ENCODE results near the gene CLP1.

Gene CLP1

DNA sequence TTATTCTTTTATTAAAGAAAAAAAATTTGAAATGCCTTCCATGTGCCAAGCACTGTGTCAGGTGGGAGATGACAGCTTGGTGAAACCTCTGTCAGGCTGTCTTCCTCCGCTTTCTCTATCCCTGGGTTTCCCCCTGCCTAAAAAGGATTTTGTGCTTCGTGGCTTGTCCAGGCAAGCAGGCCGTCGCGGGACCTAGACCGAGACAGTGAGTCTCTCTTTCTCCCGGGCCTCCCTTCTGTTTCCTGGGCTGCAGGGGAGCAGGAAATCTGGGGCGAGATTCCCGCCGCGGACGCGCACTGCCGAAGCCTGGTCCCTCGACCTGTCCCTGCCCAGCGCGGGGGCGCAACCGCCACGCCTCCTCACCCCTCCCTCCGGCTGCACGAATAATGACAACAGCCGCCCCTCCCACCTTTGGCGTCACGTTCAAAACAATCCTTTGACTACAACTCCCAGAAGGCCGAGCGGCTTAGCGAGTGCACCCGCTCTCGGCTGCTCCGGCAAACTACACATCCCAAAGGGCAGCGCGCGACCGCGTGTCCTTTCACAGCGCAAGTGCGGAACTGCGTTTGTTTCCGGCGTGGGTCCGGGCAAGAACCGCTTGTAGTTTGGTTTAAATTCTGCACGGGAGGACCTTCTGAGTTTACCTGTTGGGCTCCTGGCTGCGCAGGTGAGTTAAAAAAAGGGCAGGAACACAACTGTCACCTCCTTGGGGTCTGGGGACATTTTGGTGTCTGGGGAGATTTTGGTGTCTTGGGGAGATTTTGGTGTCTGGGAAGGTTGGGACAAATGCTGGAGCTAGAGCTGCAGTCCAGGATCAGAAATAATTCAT is at the start of gene CLP1:
CLP1 (plus strand) TSS at position 569 of the 829 bp plus-strand sequence. CDS start 1,715 bp downstream, outside the sequence.
- peak; percentile 99 for DNase-seq

DNA sequence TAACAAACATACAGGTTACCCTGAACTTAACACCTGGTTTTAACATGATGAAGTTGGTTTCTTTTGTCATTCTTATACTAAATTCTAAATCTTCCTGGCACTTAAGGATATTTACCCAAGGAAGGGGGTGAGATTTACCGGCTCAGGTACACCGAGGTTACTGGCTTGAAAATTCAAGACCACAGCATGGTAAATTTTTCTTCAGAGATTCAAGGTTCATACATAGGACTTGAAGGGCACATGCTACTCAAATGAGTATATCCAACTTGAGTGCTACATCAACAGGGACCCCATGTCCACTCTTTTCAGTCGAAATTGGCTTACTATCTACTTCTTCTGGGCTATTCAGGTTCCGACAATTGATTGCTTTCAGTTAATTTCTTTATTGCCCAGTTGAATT is 47.4 kb upstream of the CLP1 start:
- no peak for DNase-seq

DNA sequence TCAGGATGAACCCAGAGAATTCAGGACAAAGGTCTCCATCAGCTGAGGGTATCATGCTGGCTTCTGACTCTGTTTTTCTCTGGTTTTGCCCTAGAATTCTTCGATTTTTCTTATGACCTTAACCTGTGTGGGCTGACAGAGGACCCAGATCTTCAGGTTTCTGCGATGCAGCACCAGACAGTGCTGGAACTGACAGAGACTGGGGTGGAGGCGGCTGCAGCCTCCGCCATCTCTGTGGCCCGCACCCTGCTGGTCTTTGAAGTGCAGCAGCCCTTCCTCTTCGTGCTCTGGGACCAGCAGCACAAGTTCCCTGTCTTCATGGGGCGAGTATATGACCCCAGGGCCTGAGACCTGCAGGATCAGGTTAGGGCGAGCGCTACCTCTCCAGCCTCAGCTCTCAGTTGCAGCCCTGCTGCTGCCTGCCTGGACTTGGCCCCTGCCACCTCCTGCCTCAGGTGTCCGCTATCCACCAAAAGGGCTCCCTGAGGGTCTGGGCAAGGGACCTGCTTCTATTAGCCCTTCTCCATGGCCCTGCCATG is 43.3 kb upstream of the CLP1 start:
- no peak for DNase-seq

DNA sequence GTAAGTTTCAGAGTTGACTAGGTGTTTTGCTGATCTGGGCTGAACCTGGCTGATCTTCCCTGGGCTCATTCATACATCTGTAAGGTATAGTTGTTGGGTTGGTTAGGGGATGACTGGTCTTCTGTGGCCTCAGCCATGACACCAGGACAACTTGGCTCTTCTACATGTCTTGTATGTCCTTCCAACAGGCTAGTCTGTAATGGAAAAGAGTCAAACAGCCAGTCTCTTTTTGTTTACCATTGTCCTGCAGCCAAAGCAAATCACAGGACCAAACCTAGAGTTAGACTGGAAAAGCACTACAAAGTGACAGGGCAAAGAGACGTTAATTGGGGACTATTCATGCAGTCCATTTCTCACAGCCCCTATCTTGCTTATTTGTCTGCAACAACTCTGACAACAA is 42.3 kb upstream of the CLP1 start:
- no peak for DNase-seq

DNA sequence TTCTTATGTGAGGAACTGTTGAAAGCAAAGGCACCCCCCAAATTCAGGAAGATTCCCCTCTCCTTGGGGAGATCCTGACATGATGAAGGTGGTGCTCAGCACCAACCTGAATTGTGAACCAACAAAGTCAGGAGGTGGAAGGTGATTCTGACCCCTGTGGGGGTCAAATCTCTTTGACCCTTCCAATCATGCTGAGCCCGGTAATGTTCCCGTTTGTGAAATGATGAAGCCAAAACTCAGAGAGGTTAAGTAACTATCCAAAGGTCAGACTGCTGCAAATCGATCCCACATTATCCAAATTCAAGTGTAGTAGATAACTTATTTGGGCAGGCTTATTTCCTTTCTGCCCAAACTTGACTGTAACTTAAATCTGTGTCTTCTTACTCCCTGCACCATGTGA is 41.0 kb upstream of the CLP1 start:
- no peak for DNase-seq

DNA sequence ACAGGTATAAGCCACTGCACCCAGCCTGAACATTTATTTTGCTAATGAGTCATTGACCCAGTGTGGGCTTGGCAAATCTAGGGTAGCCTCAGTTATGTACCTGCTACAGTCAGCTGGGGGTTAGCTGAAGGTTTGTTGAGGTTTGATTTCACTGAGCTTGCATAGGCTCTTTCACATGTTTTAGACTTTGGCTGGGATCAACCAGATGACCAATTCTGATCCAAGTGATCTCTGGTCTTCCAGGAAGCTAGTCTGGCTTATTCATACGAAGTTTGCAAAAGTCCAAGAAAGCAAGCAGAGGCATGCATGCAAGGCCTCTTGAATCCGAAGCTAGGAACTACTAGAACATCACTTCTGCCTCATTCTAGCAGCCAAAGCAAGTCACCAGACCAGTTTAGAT is 39.1 kb upstream of the CLP1 start:
- no peak for DNase-seq

DNA sequence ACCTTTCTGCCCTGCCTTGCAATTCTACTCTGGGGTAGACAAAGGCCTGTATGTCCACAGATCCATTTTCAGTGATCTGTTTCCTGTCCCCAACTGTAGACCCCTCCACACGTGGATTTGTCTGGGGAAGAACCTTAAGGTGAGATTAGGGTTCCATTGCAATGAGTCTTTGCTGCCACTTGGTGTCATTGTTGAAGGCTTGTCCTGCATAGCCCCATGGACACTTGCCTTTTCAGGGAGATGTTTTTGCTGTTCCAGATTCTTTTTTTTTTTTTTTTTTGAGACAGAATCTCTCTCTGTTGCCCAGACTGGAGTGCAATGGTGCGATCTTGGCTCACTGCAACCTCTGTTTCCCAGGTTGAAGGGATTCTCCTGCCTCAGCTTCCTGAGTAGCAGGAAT is 38.2 kb upstream of the CLP1 start:
- no peak for DNase-seq

DNA sequence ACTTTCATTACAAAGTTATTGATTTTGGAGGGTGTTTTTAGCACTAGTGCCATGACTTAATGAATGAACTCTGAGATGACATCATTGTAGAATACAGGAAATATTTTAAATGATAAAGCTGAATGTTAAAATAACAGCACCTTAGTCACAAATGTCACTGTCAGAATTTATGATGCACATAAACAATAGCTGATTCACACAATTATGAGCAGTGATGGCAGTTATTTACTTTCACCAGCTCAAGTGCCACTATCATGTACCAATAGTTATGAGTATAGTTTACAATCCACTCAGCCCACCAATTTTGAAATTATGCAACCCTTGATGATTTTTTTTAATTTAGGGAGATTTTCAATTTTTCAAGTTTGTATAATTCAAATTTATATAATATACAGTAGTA is 37.1 kb upstream of the CLP1 start:
- DNase-seq, result no peak

DNA sequence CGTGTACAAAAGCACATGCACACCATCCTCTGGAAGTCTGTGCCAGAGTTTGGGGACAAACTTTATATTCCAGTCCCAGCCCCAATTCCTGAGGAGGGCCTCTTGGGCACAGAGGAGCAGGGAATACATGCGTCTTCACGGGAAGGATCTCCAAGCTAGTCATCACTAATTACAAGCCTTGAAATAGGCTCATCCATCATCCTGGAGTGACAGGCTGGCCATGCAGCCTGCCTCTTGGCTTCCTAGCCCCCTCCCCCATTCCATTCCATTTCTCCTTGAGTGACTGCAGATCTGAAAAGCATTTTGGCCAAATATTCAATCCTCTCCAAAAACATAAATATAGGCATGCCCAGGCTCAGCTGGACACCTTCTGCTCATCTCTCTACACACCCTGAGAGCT is 35.3 kb upstream of the CLP1 start:
- DNase-seq, result no peak

DNA sequence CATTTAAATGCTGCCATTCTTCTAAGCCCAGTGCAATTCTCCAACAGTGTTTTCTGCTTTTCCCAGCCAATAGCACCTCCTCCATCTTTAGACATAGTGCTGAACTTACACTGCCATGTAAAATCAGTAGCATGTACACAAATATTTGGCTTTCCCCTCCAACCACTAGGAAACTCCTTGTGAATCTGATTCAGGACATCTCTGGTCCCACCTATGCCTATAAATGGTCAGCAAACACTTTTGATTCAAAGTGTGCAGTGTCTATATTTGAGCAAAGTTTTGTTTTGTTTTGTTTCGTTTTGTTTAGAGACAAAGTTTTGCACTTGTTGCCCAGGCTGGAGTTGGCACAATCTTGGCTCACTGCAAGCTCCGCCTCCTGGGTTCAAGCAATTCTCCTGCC is 32.7 kb upstream of the CLP1 start:
- no peak for DNase-seq

DNA sequence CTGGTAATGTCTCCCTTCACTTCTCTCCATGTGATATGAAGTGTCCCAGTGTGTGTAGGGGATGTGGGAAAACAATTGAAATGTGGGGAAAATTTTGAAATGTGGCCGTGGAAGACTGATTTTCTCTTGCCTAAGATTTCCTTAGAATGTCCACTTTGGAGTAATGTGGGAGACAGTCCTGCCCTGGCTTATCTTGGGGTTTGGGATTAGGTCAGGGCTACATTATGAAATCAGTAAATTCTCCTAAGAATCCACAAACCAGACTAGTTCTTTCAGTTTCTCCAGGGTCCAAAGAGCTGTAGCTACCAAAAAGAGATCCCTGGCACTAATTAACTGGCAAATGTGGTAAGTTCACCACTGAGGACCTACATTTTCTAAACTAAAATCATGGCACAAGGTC is 30.7 kb upstream of the CLP1 start:
- no peak for DNase-seq

DNA sequence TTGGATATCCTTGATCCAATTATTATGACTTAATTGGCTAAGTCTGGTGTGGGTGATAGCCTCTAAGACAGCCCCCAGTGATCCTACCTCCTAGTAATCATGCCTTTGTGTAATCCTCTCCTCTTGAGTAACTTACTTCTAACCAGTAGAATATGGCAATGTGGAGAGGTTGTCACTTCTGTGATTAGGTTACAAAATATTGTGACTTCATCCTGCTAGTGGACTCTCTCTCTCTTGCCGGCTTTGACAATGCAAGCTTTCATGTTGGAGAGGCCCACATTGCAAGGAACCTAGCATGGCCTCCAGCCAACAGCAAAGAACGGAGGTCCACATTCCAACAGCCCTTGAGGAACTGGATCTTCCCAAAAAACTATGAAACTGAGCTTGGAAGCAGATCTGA is 27.4 kb upstream of the CLP1 start:
- no peak for DNase-seq

DNA sequence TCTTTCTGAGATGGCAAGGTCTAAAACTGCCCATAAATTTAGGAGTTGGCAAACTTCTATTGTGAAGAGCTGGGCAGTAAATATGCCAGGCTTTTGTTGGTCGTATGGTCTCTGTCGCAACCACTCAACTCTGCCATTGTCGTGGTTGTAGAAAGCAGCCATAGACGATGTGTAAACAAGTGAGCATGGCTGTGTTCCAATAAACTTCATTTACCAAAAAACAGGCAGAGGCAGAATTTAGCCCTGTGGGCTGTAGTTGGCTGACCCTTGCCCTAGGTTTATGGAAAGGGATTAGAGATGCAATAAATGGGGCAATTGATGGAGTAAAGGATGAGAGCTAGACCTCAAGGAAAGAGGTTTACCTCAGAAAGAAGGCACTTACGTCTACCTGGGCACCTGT is 25.4 kb upstream of the CLP1 start:
- DNase-seq, result no peak

DNA sequence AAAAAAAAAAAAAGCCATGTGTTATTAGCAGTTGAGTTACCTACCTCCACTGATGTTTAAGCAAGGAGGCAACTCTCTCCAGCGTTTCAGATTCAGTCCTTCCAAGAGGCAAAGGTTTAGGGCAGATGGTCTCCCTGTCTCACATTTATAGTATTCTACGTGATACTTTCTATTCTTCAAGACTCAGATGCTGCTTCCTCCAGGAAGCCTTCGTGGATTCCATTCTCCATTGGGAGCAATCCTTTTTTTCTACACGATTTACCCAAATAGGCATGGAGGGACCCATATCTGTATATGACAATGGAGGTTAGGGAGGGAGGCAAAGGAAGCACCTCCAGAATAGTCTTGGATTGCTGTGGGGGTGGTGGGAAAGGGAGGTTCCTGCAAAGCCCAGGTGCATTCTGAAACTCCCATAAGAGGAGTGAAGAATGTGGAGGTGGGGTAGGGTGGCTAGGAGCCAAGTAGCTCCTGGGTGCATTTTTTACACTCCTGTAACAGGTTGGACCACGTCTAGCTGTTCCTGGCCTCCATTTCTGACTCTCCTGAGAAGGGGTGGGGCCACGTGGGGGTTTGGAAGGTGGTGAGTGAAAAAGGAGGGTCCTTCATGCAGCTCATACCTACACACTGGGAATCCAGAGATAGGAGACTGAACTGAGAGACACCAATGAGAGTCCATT is 24.0 kb upstream of the CLP1 start:
- DNase-seq, result no peak

DNA sequence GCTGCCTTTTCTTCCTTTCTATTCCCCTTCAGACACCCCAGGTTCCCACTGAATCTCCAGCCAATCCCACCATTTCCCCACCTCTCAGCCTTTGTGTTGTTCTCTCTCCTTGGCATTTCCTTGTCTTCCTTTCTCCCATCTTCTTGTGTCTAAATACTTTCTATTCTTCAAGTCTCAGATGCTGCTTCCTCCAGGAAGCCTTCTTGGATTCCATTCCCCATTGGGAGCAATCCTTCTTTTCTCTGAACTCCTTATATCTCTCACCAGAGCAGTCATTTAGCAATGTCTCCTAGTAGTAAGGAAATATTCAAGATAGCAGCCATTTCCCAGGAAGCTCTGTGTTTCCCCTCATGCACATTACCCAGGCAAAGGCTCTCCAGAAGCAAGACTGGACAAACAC is 23.3 kb upstream of the CLP1 start:
- no peak for DNase-seq

DNA sequence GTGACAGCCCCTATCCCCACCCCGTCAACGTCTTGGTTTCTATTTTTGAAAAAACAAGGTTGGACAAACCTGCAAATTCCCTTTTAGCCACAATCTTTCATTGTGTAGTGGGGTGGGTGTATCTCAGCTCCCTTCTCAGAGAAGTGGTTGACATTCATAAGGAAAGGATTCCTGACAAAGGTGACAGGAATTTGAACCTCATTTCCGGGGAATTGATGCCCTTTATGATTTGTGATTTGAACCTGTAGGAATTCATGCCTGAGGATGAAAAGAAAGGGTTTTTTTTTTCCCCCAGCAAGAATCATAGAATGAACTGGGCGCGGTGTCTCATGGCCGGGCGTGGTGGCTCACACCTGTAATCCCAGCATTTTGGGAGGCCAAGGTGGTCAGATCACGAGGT is 22.3 kb upstream of the CLP1 start:
- DNase-seq, result no peak

DNA sequence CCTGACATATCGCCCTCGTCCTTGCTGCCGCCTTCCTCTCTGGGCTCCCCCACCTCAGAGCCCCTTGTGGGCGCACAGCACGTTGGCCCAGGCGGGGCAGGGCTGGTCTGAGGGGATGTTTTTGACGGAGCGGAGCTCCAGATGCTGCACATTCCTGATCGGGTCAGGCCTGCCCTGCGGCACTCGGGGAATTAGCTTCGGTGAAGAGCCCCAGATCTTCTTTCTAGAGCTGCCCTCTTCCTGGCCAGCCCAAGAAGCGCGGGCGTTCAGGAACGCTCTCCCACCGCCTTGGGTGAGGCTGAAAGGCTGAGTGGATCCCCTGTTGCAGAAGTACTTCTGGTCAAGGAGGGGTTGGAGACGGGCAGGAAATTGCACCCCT is 19.9 kb upstream of the CLP1 start:
- no peak for DNase-seq

DNA sequence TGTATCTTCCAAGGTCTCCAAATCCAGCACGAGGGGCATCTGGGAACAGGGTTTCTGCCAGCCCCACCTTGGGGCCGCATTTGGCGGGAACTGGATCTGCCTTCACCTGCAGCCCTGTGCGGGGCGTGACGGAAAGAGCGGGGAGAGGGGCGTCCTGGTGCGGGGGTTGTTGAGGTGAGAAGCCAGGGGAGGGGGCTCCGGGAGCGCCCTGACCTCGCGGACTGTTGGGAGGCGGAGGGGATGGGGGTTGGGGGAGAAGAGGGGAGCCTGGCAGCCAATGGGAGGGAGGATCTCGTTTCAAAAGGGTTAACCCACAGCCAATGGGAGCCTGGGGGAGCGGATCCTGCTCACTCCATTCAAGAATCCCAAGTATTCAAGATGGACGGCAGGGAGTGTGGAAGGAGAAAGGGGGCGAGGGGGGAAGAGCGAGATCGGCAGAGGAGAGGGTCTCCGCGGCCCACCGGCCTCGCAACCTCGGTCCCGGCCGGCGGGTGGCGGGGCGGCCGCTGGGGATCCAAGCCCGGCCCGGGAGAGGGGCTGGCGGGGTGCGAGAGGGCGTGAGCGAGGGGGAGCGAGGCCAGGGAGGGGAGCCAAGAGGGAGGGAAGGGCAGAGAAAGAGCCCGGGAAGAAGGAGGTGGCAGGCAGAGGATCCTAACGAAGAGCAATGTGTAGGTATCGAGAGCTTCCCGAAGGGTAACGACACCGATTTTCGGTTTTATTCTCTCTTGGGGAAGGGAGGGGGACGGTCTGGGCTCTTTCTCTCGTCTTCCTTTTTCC is 19.4 kb upstream of the CLP1 start:
- no peak for DNase-seq

DNA sequence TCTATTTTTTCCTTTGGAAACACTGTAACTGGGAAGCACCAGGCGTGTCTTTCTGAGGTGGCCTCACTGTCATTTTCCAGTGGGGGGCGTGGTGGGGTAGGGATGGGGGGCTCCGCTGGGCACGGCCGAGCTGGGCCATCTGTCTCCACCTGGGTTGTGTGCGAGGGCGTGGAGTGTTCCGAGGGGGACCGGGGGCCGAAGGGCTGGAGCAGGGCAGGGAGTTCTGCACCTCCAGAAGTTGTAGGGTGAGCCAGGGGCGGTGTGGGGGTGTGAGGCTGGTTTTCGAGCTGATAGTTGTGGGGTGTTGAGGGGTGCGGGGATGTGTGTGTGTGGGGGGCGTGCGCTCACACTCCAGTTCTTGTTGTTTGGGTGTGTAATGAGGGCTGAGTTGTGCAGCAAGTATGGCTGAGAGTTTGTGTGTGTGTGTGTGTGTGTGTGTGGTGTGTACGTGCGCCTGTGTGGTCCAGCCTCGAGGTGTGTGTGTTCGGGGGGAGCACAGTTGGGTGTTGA is 18.7 kb upstream of the CLP1 start:
- DNase-seq, result peak; percentile 33

DNA sequence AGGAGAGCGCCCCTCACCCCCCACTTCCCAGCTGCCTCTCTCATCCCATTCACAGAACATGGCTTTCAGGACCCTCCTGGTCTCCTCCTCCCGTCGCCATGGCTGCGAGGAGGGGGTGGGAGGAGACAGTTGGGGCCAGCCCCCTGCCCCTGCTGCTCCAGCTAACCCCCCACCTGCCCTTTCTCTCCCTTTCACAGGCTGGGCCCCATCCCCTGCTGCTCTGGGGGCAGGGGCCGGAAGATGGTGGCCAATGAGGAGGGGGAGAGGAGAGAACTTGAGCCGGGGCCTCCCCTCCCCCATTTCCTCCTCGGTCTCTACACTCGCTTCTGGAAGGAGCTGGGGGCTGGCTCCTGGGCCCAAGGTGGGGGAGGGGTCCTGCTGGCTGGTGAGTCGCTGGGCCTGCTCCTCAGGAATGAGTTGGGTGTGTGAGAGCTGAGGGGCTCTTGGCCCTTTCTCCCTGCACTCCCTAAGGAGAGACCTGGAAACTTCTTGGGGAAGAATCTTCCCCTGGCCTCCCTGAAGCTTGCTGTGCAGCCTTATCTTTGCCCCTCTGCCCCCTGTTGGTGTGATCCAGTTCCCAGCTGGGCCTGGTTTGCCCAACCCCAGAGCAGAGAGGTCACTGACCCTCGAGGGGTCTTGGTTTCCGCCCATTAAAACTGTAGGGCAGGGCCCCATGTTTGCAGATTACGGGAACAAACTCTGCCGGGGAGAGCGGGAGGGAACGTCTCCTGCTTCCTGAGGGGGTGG is 18.1 kb upstream of the CLP1 start:
- no peak for DNase-seq

DNA sequence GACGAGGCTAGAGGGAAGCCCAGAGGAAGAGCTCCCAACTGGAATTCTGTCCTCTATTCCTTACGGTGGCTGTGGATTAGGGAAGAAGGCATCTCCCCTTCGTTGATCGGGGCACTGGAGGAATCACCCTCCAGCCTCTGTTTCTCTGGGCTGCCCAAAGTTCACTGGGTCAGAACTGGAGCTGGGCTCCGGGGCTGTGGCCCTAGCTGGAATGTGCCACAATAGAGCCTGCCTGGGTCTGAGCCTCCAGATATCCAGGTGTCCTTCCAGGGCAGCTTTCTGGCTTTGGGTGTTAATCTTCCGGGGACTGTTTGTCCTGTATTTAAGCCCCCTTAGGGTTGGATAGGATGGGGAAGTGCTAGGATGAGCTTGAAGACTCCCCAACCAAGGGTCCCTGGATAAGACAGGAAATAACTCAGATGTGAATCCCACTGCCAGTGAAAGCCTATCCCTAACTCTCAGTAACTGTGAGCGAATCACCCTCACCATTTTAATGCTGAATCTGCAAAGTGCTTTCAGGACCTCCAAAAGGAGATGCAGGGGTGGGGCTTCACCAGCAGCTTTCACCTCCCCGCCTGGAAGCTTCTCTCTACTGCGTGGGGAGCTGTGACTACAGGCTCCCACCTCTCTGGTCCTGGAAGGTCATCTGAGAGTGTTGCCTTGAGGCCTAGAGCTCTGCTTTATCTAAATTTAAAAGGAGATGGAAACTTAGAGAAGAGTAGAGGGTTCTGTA is 17.3 kb upstream of the CLP1 start:
- DNase-seq, result no peak
